GF-D8 (cell line): ENCODE results near the gene ADORA1.

Source experiments
- DNase-seq: peaks from one replicate; lab custom pipeline; 2025; lab: John Stamatoyannopoulos, UW

Gene ADORA1

GRCh38 chr1:203186446-203187303 lies 59.1 kb downstream of the ADORA1 start, which contains the start of gene CHI3L1:
TSS of gene CHI3L1 (minus strand) at chr1:203186704. CDS start at chr1:203186623, 81 bp downstream.
- peak; percentile 64 for DNase-seq

DNA sequence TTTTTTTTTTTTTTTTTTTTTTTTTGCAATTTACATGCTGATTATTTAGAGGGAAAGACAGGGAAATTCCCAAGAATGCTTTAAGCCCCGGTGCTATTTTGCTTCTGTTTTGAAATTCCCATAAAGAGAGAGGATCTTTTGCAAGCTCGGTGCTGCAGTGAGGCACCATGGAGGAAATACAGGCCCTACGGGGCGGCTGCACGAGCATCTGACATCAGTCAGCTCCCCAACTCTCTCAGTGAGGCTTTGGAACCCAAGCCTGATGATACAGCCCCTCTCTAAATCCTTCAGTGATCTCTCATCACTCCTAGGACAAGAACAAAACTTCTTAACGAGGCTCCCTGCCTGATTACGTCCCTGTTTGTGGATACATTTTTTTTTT lies 59.8 kb downstream of the ADORA1 start:
- DNase-seq, result no peak

- DNase-seq, result no peak
These were observed 60.3 kb downstream of the ADORA1 start for GRCh38 chr1:203187689-203188264.

DNA sequence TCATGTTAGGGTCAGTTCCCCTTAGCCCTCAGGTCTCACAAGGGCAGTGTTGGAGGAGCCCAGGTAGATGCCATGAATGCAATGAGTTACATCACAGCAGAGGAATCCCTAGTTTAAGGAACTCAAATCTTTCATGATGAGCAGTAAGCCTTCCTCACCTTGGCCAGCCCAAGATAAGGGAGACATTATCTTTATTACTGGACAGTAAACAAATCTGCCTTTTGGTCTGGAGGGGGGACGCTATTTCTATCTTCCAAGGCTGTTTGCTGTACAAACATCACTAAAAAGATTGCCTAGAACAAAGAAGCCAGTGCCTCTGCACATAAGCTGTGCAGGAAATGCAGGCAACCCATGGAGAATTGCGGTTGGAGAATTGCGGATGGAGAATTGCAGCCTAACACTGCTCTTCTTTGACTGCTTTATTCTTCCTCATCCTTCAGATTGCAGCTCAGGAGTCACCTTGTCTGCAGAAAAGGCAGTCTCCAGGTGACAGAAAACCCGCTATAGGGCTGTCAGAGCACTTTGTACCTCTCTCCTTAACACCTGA lies 61.2 kb downstream of the ADORA1 start:
- DNase-seq, result no peak

DNA sequence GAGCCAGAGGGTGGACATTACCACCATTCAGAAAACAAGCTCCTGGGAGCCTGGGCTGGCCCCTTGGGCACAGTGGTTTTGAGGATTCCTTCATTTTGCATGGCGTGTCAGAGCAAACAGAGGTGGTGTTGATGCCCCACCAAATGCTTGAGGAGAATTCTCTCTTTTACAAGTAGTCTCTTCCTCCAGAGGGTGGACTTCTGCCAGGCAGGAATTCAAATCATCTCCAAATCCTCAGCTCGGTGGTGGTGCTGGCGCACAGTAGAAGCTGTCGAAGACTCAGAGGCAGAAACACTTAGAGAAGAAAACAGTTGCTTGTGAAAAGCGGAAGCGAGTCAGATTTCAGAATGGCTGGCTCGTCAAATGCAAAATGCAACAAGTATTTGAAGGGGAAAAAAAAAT lies 62.4 kb downstream of the ADORA1 start:
- DNase-seq, result no peak

DNA sequence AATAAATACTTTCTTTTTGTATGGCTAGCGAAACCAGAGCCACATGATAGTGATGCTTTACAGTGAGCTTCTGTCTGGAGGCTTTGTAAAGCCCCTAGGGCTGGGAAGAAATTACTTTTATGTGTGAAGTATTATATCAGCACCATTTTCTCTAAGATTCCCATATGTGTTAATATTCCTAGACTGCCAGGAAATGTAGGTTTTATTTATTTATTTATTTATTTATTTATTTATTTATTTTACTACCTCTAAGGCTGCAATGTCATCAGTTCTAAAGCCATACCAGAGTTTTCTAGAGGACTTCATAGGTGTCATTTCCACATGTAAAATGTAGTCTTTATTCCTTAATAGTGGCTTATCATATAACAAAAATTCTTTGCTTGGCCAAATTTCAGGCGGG lies 63.4 kb downstream of the ADORA1 start:
- no peak for DNase-seq

DNA sequence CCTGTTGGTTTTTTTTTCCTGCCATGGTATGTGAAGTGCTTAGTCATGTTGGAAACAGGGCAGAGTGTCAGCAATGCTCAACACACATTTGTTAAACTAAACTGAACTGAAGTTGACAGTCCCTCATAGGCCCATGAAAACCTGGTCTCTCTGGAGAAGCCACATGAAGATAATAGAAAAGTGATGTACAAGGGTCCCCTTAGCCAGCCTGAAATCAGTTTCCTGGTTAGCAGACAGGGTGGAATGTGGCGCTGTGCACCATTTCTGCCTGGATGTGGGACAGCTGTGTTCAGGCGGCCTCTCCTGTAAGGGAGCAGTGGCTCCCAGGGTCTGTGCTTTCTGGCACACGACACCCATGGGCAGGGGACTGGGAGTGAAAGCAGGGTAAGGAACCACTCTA lies 68.8 kb downstream of the ADORA1 start:
- no peak for DNase-seq

- DNase-seq, result no peak
These were observed 70.1 kb downstream of the ADORA1 start for GRCh38 chr1:203197625-203198024.

DNA sequence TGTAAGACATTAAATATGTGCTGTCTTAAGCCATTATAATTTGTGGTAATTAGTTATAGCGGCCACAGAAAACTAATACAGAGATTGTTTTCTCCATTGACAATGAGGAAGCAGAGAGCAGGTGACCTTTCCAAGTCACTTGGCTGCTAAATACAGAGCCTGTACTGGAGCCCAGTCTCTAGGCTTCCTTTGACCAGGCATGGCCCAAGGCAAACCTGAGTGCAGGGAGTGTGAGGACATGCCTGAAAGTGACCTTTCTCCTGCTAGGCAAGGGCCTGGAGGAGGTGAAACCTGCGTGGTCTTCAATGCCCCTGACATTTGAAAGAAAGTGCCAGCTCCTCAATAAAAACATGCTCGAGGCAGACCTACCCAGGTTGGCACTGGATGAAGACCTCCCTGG lies 71.5 kb downstream of the ADORA1 start:
- DNase-seq, result no peak

DNA sequence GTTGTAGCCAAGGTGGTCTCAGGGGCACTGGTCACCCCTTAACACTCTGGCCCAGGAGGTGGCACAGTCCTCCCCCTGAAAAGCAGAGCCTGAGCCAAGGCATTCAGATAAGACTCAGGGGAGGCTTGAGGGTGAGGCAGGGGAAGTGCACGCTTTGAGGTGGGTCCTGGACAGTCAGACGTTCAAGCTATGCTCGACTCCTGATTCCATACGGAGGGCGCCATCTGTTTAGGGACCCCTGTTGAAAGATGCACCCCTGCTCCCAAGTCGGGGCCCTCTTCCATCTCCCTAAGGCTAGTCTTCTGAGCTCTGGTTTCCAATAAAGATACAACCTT lies 71.9 kb downstream of the ADORA1 start:
- no peak for DNase-seq

GRCh38 chr1:203199816-203200571 lies 72.5 kb downstream of the ADORA1 start:
- DNase-seq, result peak; percentile 20

- DNase-seq, result no peak
These were observed 73.4 kb downstream of the ADORA1 start for GRCh38 chr1:203200916-203201315.

DNA sequence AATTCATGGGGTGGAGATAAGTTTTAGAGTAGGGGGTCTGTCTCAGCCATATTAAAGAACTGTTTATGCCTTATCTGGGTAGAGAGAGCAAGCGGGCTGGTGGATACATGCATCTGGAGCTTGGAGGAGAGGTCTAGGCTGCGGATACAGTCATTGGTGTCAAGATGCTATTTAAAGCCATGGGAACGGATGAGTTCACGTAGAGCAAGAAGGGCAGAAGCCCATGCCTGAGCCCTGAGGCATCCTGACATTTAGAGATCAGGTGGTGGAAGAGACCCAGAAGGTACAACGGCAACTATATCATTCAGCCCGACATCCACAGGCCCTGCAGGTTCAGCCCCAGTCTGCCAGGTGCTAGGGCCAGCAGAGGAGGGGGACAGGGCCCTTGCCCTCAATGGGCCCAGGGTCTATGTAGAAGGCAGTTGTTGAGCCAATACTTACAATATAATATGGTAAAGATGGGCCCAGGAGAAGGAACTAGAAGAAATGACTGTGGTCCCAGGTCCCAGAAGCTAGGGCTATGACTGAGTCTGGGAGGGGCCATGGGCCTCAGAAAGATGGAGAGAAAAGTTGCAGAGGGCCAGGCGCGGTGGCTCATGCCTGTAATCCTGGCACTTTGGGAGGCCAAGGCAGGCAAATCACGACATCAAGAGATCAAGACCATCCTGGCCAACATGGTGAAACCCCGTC lies 74.1 kb downstream of the ADORA1 start:
- DNase-seq, result no peak

DNA sequence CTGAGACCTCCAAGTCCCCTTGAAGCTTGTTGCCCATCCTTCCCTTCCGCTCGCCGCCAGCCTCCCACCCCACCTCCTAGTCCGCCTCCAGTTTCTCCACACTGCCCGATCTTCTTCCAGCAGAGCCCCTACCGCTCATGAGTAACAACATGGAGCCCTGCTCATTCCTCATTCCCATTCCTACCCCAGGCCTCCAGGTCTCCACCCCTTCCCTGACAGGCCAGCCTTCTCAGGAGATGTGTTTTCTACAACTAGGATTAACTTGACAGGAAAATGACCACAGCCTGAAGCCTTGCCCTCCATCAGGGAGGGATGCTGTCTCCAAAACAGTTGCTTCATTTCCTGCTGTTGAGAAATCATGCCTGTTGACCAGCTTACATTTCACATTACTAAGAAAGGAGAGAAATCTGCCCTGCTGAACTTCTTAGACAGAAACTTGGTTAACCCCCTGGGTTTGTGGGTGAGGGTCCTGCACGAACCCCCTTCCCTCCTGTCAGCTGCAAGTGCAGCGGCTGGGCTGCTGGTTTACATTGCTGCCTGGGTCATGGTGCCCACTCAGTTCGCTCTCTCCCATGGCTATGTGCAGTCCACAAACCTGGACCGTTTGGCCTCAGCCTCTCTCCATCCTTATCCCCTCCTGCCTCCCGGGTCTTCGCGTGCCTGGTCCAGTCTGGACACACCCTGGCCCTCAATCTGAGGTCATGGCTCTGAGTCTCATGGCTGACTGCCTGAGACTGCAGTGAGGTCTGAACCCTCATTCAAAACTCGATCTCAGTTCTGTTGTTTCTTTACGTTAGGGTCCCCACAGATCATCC lies 75.1 kb downstream of the ADORA1 start:
- no peak for DNase-seq

GRCh38 chr1:203204756-203205155 lies 77.2 kb downstream of the ADORA1 start:
- no peak for DNase-seq

DNA sequence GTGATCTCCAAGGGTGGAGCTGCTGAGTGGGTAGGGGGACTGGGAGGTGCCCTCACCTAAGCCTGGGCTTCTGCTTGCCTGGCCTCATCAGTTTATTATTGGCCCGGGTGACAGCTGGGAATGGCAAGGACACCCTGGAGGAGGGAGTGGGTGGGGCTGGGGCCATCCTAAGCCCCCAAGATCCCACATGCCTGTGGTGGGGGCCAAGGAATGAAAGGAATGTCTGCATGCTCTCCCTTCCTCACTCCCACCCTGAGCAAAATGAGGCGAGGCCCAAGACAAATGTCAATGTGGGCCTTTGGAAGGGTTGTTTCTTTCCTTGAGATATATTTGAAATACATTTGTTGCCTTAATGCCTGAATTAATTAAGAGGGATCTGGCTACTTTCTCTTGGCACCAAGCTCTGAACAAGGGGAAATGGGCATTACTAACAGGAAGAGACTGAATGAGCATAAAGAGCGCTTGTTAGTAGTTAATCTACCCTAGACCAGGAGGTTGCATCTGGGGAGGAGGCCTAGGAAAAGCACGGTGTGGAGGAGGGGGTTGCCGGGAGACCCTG lies 78.7 kb downstream of the ADORA1 start:
- DNase-seq, result no peak

- DNase-seq, result no peak
These were observed 80.2 kb downstream of the ADORA1 start for GRCh38 chr1:203207751-203208150.

- DNase-seq, result no peak
These were observed 80.7 kb downstream of the ADORA1 start for GRCh38 chr1:203208181-203208580.

GRCh38 chr1:203210350-203210749 lies 82.8 kb downstream of the ADORA1 start:
- no peak for DNase-seq

GRCh38 chr1:203210988-203211387 lies 83.5 kb downstream of the ADORA1 start:
- DNase-seq, result no peak

DNA sequence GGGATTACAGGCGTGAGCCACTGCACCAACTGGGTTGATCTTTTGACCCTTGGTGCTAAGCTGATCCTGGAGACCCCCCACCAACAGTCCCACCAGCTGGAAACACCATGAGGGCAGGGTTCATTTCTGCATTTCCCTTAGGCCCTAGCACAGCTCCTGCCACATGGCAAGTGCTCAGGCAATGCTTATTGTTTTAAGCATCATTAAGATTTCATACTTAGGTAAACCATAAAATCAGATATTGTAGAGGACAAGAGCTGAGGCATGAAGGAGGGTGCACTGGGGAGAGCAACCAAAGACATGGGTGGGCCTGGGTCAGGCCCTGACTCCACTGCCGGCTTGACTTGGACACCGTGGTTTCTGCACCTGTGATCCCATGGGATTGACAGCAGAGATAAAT lies 84.3 kb downstream of the ADORA1 start:
- DNase-seq, result no peak
